ENCODE measurements around the gene CHST15.

CHST15 gene

GRCh38 chr10:123972481-123973401 is 120.7 kb downstream of the CHST15 start:
- no peak for DNase-seq (ENCODE audit: low read depth in 1 of 2, low spot score in 1 of 2)

DNA sequence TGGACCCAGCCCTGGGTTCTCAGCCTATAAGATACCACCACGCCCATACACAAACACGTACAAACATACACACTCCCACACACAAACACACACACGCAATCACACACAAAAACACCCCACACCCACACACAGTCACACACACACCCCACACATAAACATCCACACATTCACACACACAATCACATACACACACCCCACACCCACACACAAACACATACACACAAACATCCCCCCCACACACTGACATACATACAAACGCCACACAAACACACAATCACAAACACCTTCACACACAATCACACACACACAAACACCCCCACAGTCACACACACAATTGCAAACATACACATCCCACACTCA is 122.5 kb downstream of the CHST15 start:
- DNase-seq (ENCODE audit: low read depth in 1 of 2, low spot score in 1 of 2) = no peak

GRCh38 chr10:123970207-123970926 is 123.0 kb downstream of the CHST15 start:
- DNase-seq (ENCODE audit: low read depth in 1 of 2, low spot score in 1 of 2) = no peak

GRCh38 chr10:123967626-123968243 is 125.7 kb downstream of the CHST15 start:
- no peak for DNase-seq (ENCODE audit: low read depth in 1 of 2, low spot score in 1 of 2)

GRCh38 chr10:123966896-123967231 is 126.5 kb downstream of the CHST15 start:
- DNase-seq (ENCODE audit: low read depth in 1 of 2, low spot score in 1 of 2) = no peak

DNA sequence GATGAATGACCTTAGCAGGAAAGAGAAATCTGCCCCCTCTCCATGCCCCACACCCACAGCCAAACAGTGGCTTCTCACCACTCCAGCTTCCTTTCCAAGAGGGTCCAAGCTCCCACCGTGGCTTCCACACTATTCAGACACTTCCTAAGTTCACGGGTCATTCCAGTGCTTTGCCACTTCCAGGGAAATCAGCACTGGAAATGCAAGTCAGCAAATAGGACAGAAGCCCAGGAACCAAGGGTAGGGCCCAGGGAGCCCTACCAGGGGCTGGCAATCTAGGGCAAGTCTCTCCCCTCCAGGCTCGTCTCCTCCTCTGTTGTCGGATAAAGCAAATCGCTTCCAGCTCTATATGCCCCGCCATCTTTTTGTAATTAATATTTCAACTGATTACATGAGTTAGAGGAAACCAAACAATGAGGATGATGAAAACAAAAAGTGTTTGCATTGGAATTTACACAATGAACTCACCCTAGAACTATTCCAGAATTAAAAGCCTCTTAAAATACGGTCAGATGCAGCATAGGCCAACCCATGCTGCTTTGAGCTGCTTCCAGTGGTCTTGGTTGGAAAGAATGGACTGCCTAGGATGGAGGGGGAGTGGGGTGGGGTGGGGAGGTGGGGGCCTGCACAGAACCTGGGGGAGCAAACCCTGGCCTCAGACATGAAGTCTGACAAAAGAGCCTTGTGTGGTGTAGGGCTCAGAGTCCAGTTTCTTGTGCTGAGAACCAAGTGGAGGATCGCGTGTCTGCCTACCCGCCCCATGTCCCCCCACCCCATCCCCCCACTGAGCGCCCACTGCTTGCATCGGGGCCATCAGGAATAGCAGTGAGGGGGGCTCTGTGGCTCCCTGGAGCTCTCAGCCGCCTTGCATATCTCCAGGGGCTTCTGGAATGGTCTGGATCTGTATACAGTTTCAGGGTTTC is 127.2 kb downstream of the CHST15 start:
- DNase-seq (ENCODE audit: low read depth in 1 of 2, low spot score in 1 of 2) = no peak

- DNase-seq (ENCODE audit: low read depth in 1 of 2, low spot score in 1 of 2) = no peak
Measured at GRCh38 chr10:123964953-123965352, 128.4 kb downstream of the CHST15 start.

DNA sequence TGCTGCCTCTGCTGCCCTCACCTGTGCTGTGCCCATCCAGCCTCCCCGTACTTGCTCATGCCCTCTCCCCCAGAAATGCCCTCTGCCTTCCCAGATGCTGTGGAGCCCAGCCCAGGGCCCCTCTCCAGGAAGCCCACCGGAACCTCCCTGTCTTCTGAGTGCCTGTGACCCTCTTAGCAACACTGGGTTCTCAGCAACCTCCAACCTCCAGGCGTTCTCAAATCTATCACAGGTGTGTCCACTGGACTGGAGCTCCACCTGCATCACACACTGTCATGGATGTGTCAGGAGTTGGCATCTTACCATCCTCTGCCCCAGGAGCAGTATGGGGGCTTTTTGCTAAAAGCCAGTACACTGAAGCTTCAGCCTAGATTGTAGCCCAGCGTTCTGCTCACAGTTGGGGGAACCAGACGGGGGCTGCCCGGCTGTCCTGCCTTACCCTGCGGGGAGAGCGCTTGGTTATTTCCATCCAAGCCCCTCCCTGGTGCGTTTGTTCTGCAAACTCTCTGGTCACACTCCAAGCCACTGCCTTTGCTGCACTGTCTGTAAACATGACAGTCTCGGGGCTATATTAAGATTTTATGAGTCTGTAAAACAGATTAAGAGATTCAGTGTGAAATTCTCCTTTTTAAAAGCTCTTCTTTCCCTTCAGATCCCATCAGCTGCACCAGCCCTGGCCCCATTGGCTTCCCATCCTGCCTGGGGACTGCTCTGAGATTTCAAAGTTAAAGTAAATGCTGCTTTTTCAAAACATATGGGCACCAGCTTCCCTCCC is 130.5 kb downstream of the CHST15 start:
- no peak for DNase-seq (ENCODE audit: low read depth in 1 of 2, low spot score in 1 of 2)

GRCh38 chr10:123958241-123958640 is 135.2 kb downstream of the CHST15 start:
- no peak for DNase-seq (ENCODE audit: low read depth in 1 of 2, low spot score in 1 of 2)

Measured in activated T-helper 1 cell treated with anti-CD3 and anti-CD28 coated beads, Interleukin-2, amount 50 U/mL, for 16 hours (primary cell).